Keratinocyte (primary cell): ENCODE results near the gene SLC1A3. TPM values are rescaled to one million over a fixed set of nuclear protein-coding genes. Genes with fewer than 3 reads are reported as not detected.

Experiments used
- DNase-seq: peaks from one replicate; pipeline ENCODE4 v3.0.0-alpha.2; 2011; ENCODE audit warnings: low read depth, missing footprints, low spot score
- FAIRE-seq: peaks from 2 replicates; lab custom pipeline; 2011; peaks lifted over from hg19 to GRCh38; lab: Jason Lieb, UNC
- H2AFZ ChIP-seq: 2 replicates; pipeline ENCODE4 v1.6.0; 2012; ENCODE audit warnings: low read length, control low read depth, inconsistent platforms; ENCODE audit not compliant: control insufficient read depth
- H3K27ac ChIP-seq: 2 replicates; pipeline ENCODE4 v1.5.1; 2011; ENCODE audit warnings: low read length; ENCODE audit not compliant: control insufficient read depth, insufficient read depth
- H3K27me3 ChIP-seq: 3 replicates; pipeline ENCODE4 v1.6.0; 2011; ENCODE audit warnings: low read length; ENCODE audit not compliant: control insufficient read depth, insufficient read depth; ENCODE audit errors: extremely low read depth
- H3K36me3 ChIP-seq, 2 experiments: 2 replicates in 1 of 2; 3 replicates in 1 of 2; pipeline ENCODE4 v1.5.1; 2011; ENCODE audit warnings: low read length in 2 of 2, mild to moderate bottlenecking in 1 of 2; ENCODE audit not compliant: control insufficient read depth in 2 of 2, insufficient read depth in 2 of 2; ENCODE audit errors: extremely low read depth in 1 of 2
- H3K4me1 ChIP-seq: 3 replicates; pipeline ENCODE4 v1.5.1; 2011; ENCODE audit warnings: low read length; ENCODE audit not compliant: control insufficient read depth, insufficient read depth; ENCODE audit errors: extremely low read depth
- H3K4me2 ChIP-seq: 3 replicates; pipeline ENCODE4 v1.6.0; 2011; ENCODE audit warnings: low read depth, low read length; ENCODE audit not compliant: control insufficient read depth, insufficient read depth; ENCODE audit errors: extremely low read depth
- H3K4me3 ChIP-seq, 3 experiments: fragments of 200-600 bp in 1 of 3; sonication (generic) in 1 of 3; 2 replicates in 2 of 3; 3 replicates in 1 of 3; pipeline ENCODE4 v1.5.1; 2011 to 2016; ENCODE audit warnings: low read length in 3 of 3, mild to moderate bottlenecking in 3 of 3, control low read depth in 2 of 3, inconsistent platforms in 1 of 3, low read depth in 1 of 3, mixed read lengths in 1 of 3, mixed run types in 1 of 3, moderate library complexity in 1 of 3; ENCODE audit not compliant: control insufficient read depth in 2 of 3, insufficient read depth in 2 of 3; ENCODE audit errors: extremely low read depth in 1 of 3
- H3K79me2 ChIP-seq: 2 replicates; pipeline ENCODE4 v1.6.0; 2012; ENCODE audit warnings: low read length; ENCODE audit not compliant: control insufficient read depth, insufficient read depth
- H3K9ac ChIP-seq: 3 replicates; pipeline ENCODE4 v1.6.0; 2011; ENCODE audit warnings: low read length; ENCODE audit not compliant: control insufficient read depth, insufficient read depth; ENCODE audit errors: extremely low read depth
- H3K9me1 ChIP-seq: 3 replicates; pipeline ENCODE4 v1.6.0; 2011; ENCODE audit warnings: low read length; ENCODE audit not compliant: control insufficient read depth, insufficient read depth; ENCODE audit errors: extremely low read depth
- H3K9me3 ChIP-seq: 2 replicates; pipeline ENCODE4 v1.5.1; 2012; ENCODE audit warnings: low read depth, low read length; ENCODE audit not compliant: control insufficient read depth
- H4K20me1 ChIP-seq: 3 replicates; pipeline ENCODE4 v1.6.0; 2011; ENCODE audit warnings: low read length; ENCODE audit not compliant: control insufficient read depth, insufficient read depth; ENCODE audit errors: extremely low read depth
- CTCF ChIP-seq, 3 experiments: IDR thresholded peaks in 1 of 3; conservative IDR thresholded peaks in 1 of 3; optimal IDR thresholded peaks in 1 of 3; 2 replicates in 2 of 3; 3 replicates in 1 of 3; pipeline versions ENCODE3 to v1.5.1; 2011; ENCODE audit warnings: low read length in 3 of 3, mild to moderate bottlenecking in 3 of 3, moderate library complexity in 2 of 3, control low read depth in 1 of 3, inconsistent platforms in 1 of 3; ENCODE audit not compliant: insufficient read depth in 2 of 3; ENCODE audit errors: extremely low read depth in 1 of 3
- EZH2 ChIP-seq: IDR thresholded peaks from one replicate; pipeline ENCODE4 v1.6.1; 2012; ENCODE audit warnings: inconsistent platforms, mild to moderate bottlenecking, low read length, moderate library complexity
- dilution Hi-C: fragments of 300-500 bp; cut with MboI; formaldehyde crosslinking; loops from one replicate; pipeline ENCODE4 v1.7.0; 2020; ENCODE audit warnings: low sequenced_read_pairs; ENCODE audit not compliant: extremely low pct_ligation_motif_present
- polyA plus RNA-seq, 5 experiments: library from polyadenylated mRNA; depleted of rRNA in 3 of 5; stranded (reverse) in 3 of 5; stranded (forward) in 1 of 5; unstranded in 1 of 5; fragments of >200 nt; gene quantifications; 1 replicate in 1 of 5; 2 replicates in 3 of 5; 3 replicates in 1 of 5; pipeline versions ENCODE4 v1.2.1 to v1.2.3, GENCODE V29; 2011 to 2012; ENCODE audit warnings: missing spikeins in 2 of 5, low read depth in 1 of 5, low replicate concordance in 1 of 5

Gene SLC1A3
- polyA plus RNA-seq, 1 donor (not counting 4 experiments of a cell fraction or from before 2014, with no cell fraction given) = 22.2 TPM

- H2AFZ ChIP-seq = no peak overlapping the region
- dilution Hi-C loops = no loop called here
- H3K36me3 ChIP-seq = no peaks in the 10 kb centered on the region
These were observed 97.7 kb downstream of the SLC1A3 start for GRCh38 chr5:36704131-36704530.

GRCh38 chr5:36705055-36705454, 98.6 kb downstream of the SLC1A3 start:
- Histone ChIP-seq H3K4me2 (no peak overlapping the region), H3K9ac (no peak overlapping the region), H3K9me3 (no peaks in the 10 kb centered on the region), H3K27me3 (no peaks in the 10 kb centered on the region), H2AFZ (no peak overlapping the region), H3K79me2 (no peaks in the 10 kb centered on the region), H3K4me1 (peaks cover 5% of the 10 kb centered on the region), H3K9me1 (no peaks in the 10 kb centered on the region), H3K36me3 (no peaks in the 10 kb centered on the region), H3K4me3 (no peak overlapping the region), H4K20me1 (no peaks in the 10 kb centered on the region), H3K27ac (no peak overlapping the region)
- DNase-seq (no peak), FAIRE-seq (no peak)
- no peak for TF ChIP-seq CTCF (optimal IDR thresholded peaks at IDR 0.05 in 1 of 3, IDR thresholded peaks at IDR 0.05 in 1 of 3, conservative IDR thresholded peaks at IDR 0.05 in 1 of 3; ENCODE audit: extremely low read depth in 1 of 3, insufficient read depth in 2 of 3, low read length in 3 of 3)
- no peak for TF ChIP-seq EZH2
- dilution Hi-C loops = no loop called here

More at GRCh38 chr5:36704131-36704530, 97.7 kb downstream of the SLC1A3 start:
- Histone ChIP-seq H3K4me1 (peaks cover 5% of the 10 kb centered on the region), H3K9me1 (no peaks in the 10 kb centered on the region), H3K9ac (no peak overlapping the region), H3K27ac (no peak overlapping the region), H3K4me2 (no peak overlapping the region), H3K79me2 (no peaks in the 10 kb centered on the region), H4K20me1 (no peaks in the 10 kb centered on the region), H3K9me3 (no peaks in the 10 kb centered on the region), H3K4me3 (no peak overlapping the region), H3K27me3 (no peaks in the 10 kb centered on the region)
- no peak for FAIRE-seq
- TF ChIP-seq EZH2 (no peak), CTCF (optimal IDR thresholded peaks at IDR 0.05 in 1 of 3, IDR thresholded peaks at IDR 0.05 in 1 of 3, conservative IDR thresholded peaks at IDR 0.05 in 1 of 3; ENCODE audit: extremely low read depth in 1 of 3, insufficient read depth in 2 of 3, low read length in 3 of 3) (no peak)
- DNase-seq = no peak
